Stomach (tissue), 9 donors: ENCODE measurements around the gene IL20RB. TPM values are rescaled to one million over a fixed set of nuclear protein-coding genes. Genes with fewer than 3 reads are reported as not detected.
A peak's percentile ranks its signal among the peaks of the same experiment; 100 is the strongest.

ENCODE experiments used
- DNase-seq, 2 donors: peaks; one replicate each; pipeline versions ENCODE4 v3.0.0 to v3.0.0-alpha.2; 2013 to 2019
- H3K27ac ChIP-seq, 5 donors: fragments of 200-600 bp in 4 of 5; sonication (generic) in 4 of 5; one replicate each; pipeline ENCODE4 v1.5.1; 2013 to 2019; ENCODE audit warnings: mild to moderate bottlenecking in 1 of 5, moderate library complexity in 1 of 5
- H3K27me3 ChIP-seq, 3 donors: fragments of 200-600 bp; sonication (generic); one replicate each; pipeline ENCODE4 v1.5.1; 2017 to 2019; ENCODE audit warnings: mixed run types in 1 of 3
- H3K36me3 ChIP-seq, 4 donors: fragments of 200-600 bp; sonication (generic); 1 replicate in 3 of 4; 2 replicates in 1 of 4; pipeline ENCODE4 v1.5.1; 2016 to 2019
- H3K4me1 ChIP-seq, 4 donors: fragments of 200-600 bp; sonication (generic); one replicate each; pipeline ENCODE4 v1.5.1; 2016 to 2019
- H3K4me3 ChIP-seq, 4 donors: fragments of 200-600 bp; sonication (generic) in 3 of 4; one replicate each; pipeline ENCODE4 v1.5.1; 2016 to 2019; ENCODE audit warnings: mild to moderate bottlenecking in 1 of 4
- H3K9me3 ChIP-seq, 4 donors: fragments of 200-600 bp; sonication (generic); one replicate each; pipeline ENCODE4 v1.5.1; 2016 to 2019
- CTCF ChIP-seq, 7 experiments: fragments of 450-650 bp in 4 of 7; fragments of 200-600 bp in 3 of 7; sonication (generic) in 3 of 7; IDR thresholded peaks; one replicate each; pipeline ENCODE4 v1.5.1; 2016 to 2019; ENCODE audit warnings: antibody characterized with exemption in 7 of 7, control low read depth in 2 of 7, mild to moderate bottlenecking in 1 of 7
- EP300 ChIP-seq: sonication (generic); formaldehyde crosslinking; IDR thresholded peaks from one replicate; pipeline ENCODE4 v1.6.1; 2017; ENCODE audit warnings: antibody characterized with exemption
- POLR2A ChIP-seq, 4 donors: fragments of 450-650 bp; IDR thresholded peaks; one replicate each; pipeline ENCODE4 v1.6.1; 2016; ENCODE audit warnings: antibody characterized with exemption in 4 of 4, control low read depth in 2 of 4, mild to moderate bottlenecking in 1 of 4, moderate library complexity in 1 of 4
- POLR2AphosphoS5 ChIP-seq, 3 donors: sonication (generic); formaldehyde crosslinking; IDR thresholded peaks; one replicate each; pipeline ENCODE4 v1.6.1; 2016; ENCODE audit warnings: antibody characterized with exemption in 3 of 3
- WGBS, 5 donors: extraction: QIAGEN DNeasy Blood & Tissue Kit in 3 of 5; methylation state at CpG; one replicate each; pipeline versions ENCODE4 v1.1.5 to v1.1.7; 2013 to 2018; 5-methylcytosine and 5-hydroxymethylcytosine counted together
- intact Hi-C: fragments of 100-400 bp; cut with DNase I; formaldehyde crosslinking; loops from one replicate; pipeline ENCODE4 v1.15.1; 2023; ENCODE audit warnings: low total_unique reads
- polyA plus RNA-seq, 3 donors: library from polyadenylated mRNA; stranded (reverse); fragments of 200-250 nt; gene quantifications; one replicate each; pipeline ENCODE4 v1.2.3, GENCODE V29; 2013
- total RNA-seq, 5 donors: library from RNA; depleted of rRNA; stranded (reverse); fragments of >200 nt; gene quantifications; one replicate each; pipeline versions ENCODE4 v1.1.0 to v1.2.3, GENCODE V29; 2014 to 2016
- donor health status: healthy with polysubstance abuse.
- donor health status: Bipolar disorder and iron deficiency.
- donor health status: healthy.

Gene IL20RB
- total and polyA plus RNA-seq, 8 donors = 0.46 to 37.3 (median 1.3) TPM; not detected in 3

- no peak for DNase-seq
- intact Hi-C loops = no loop called here
- no peak overlapping the region for H3K4me3 ChIP-seq
- peaks cover 0 to 15% (median 6%) of the 10 kb centered on the region in 4 donors for H3K36me3 ChIP-seq
- H3K27me3 ChIP-seq = no peaks in the 10 kb centered on the region
- H3K9me3 ChIP-seq = no peaks in the 10 kb centered on the region
- H3K27ac ChIP-seq = no peak overlapping the region
- H3K4me1 ChIP-seq = peaks cover 11 to 42% (median 19%) of the 10 kb centered on the region in 4 donors
- no peak for TF ChIP-seq POLR2AphosphoS5 (IDR thresholded peaks at IDR 0.05)
- TF ChIP-seq CTCF (IDR thresholded peaks at IDR 0.05) = no peak
- TF ChIP-seq EP300 = no peak
- TF ChIP-seq POLR2A (IDR thresholded peaks at IDR 0.05) = no peak
These were observed 19.4 kb upstream of the IL20RB start for GRCh38 chr3:136938334-136938733.

- Histone ChIP-seq H3K9me3 (no peaks in the 10 kb centered on the region), H3K4me3 (no peak overlapping the region), H3K36me3 (peaks cover 0 to 10% (median 3%) of the 10 kb centered on the region in 4 donors), H3K27me3 (no peaks in the 10 kb centered on the region), H3K27ac (no peak overlapping the region), H3K4me1 (peaks cover 11 to 46% (median 22%) of the 10 kb centered on the region in 4 donors)
- DNase-seq = no peak
- intact Hi-C loops = no loop called here
- WGBS, 5 donors = 75 to 92% (median 80%) methylated on average over 1 of the region's 1 CpG
- TF ChIP-seq CTCF (IDR thresholded peaks at IDR 0.05) = no peak
- TF ChIP-seq POLR2A (IDR thresholded peaks at IDR 0.05) = no peak
- no peak for TF ChIP-seq EP300
- TF ChIP-seq POLR2AphosphoS5 (IDR thresholded peaks at IDR 0.05) = no peak
These were observed 18.3 kb upstream of the IL20RB start for GRCh38 chr3:136939489-136939888.

- H3K4me3 ChIP-seq = no peak overlapping the region
- no peak for DNase-seq
- peaks cover 0 to 11% (median 10%) of the 10 kb centered on the region in 4 donors for H3K36me3 ChIP-seq
- H3K27ac ChIP-seq = no peak overlapping the region
- no peaks in the 10 kb centered on the region for H3K9me3 ChIP-seq
- intact Hi-C loops = no loop called here
- 80 to 94% (median 86%) methylated on average over 1 of the region's 1 CpG for WGBS, 5 donors
- no peaks in the 10 kb centered on the region for H3K27me3 ChIP-seq
- H3K4me1 ChIP-seq = peaks cover 11 to 48% (median 25%) of the 10 kb centered on the region in 4 donors
- TF ChIP-seq EP300 (no peak), POLR2A (IDR thresholded peaks at IDR 0.05) (no peak), CTCF (IDR thresholded peaks at IDR 0.05) (no peak), POLR2AphosphoS5 (IDR thresholded peaks at IDR 0.05) (no peak)
These were observed 15.0 kb upstream of the IL20RB start for GRCh38 chr3:136942803-136943202.

GRCh38 chr3:136943436-136943835 lies 14.3 kb upstream of the IL20RB start:
- Histone ChIP-seq H3K4me3 (no peak overlapping the region), H3K9me3 (no peaks in the 10 kb centered on the region), H3K4me1 (peaks cover 11 to 41% (median 25%) of the 10 kb centered on the region in 4 donors), H3K27ac (peak overlapping the region in 1 of 5 donors; percentile 25), H3K27me3 (no peaks in the 10 kb centered on the region), H3K36me3 (peaks cover 0 to 11% (median 10%) of the 10 kb centered on the region in 4 donors)
- intact Hi-C loops = no loop called here
- 68 to 79% (median 75%) methylated on average over 3 of the region's 3 CpGs for WGBS, 5 donors
- no peak for TF ChIP-seq CTCF (IDR thresholded peaks at IDR 0.05)
- TF ChIP-seq POLR2AphosphoS5 (IDR thresholded peaks at IDR 0.05) = no peak
- no peak for TF ChIP-seq POLR2A (IDR thresholded peaks at IDR 0.05)
- no peak for TF ChIP-seq EP300
- no peak for DNase-seq
